ENCODE measurements around the gene SAE1.

The SAE1 gene

DNA sequence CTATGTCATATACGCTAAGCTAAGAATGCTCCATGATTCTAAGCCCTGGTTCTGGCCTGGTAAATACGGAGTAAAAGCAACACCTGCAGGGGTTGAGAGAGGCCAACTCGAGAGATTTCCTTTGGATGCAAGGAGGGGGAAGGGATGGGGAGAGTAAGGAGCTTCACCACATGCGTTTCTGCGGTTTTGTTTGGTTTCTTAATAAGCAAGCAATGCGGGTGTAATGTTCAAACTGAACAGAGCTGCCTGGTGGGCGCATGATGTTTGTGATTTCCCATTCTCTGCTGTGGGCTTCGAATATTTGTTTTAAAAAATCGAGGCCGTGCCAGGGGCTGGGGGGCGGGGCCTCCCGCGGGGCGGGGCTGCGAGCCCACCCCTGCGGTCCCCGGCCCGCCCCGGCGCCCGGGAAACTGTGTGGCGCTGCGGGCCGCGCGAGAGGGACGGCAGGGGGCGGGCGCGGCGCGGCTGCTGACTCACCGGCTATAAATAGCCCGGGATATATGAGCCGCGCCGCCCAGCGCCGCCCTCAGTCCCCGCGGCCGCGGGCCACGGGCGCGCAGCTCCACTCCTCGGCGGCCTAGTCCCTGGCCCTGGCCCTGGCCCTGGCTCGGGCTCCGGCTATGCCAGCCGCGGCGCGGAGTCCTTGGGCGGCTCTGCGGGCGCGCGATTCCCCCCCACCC is 95.3 kb downstream of the SAE1 start:
- DNase-seq = peak; percentile 88

DNA sequence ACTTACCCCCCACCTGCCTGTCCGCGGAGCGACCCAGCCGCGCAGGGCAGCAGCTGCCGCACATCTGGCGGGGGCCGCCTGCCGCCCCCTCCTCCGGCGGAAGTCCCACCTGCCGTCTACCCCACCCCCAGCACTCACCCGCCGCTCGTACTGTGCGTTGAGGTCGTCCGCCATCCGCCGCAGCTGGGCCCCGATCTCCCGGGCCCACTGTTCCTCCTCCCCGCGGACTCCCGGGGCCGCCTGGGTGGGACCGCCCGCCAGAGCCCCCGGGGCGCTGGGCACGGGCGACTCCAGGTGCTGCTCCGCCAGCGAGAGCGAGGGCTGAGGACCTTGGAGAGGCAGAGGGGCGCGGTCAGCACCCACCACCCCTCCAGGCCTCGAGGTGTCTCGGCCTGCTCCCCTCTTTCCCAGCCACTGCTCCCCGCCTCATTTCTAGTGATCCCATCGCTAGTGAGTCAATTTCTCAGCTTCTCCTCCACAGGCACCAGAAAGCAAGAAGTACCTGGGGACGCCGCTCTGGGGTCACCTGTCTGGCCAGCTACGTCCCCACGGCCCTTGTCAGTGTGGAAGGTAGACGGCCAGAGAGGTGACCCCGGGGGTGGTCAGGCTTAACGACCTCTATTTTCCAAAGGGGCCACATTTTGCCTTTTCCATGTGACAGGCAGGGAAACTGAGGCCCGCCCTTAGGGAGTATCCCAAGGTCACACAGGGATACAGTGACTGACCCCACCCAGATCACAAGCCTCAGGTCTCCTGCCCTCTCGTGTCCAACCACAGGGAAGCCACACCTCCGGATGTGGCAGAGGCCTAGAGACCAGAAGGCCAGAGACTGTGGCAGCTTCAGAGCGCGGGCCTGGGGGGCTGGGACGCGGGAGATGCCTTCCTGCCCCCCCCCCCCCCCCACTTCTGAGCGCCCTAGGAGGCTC is 96.1 kb downstream of the SAE1 start:
- DNase-seq = peak; percentile 65

DNA sequence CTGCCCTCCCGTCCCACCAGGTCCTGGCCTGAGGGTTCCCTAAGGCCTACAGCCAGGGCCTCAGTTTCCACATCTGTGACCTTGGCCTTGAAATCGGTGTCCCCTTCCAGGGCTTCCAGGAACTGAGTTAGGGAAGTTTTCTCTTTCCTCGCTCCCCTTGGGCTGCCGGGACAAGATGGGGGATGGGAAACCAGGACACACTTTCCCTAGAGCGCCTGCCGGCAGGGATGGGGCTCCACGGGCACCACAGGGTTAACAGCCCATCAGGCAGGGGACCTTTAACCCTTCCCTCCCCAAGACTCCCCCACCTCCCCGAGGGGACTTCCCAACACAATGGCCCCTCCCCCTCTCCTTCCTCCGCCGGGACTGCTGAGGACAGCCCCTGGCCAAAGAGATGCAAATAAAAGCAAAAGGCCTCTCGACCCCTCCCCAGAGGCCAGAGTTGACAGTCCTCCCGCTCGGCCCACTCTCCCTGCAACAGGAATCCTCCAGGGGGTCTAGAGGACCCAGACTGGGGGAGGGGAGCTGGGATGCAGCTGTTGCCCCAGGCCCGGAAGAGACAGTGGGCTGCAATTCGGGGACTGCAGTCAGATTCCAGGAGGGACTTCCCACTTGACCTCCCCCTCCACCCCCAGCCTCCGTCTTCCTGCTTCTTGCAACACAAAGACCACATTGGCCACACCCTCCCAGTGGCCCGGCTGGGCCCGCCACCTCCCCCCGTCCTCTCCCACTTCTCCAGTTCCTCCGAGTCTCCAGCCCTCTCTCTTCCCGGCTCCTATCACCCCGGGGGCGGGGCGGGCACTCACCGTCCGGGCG is 96.9 kb downstream of the SAE1 start:
- DNase-seq = peak; percentile 59

DNA sequence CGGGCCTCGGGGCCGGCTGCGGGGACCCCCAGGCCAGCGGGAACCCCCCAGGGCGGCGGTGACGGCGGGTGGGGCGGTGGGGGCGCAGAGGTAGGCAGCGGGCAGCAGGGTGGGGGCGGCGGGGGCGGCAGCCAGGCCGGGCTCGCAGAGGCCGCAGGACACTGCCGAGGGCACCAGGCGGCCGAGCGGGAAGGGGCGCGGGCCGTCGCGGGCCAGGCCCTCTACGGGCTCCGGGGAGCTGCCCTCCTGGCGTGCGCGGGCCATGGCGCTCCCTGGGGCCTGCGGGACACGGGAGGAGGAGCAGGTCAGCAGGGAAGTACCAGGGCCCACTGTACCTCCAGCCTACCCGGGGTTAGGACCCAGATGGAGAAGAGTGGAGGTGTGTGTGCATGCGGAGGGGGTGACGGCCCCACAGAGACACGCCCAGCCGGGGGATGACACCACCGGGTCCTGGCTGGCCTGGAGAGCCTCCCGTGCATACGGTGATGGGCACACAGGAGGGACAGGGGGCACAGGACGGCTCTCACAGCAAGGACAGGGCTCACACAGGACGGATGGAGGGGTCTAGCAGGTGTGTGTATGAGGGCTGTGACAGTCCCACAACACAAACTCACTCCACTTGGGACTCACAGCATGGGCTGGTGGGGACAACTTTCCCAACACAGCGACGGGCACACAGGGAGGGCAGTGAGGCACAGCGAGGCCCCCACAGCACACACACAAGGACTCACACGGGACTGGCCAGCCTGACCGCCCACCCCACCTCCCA is 97.7 kb downstream of the SAE1 start:
- no peak for DNase-seq

DNA sequence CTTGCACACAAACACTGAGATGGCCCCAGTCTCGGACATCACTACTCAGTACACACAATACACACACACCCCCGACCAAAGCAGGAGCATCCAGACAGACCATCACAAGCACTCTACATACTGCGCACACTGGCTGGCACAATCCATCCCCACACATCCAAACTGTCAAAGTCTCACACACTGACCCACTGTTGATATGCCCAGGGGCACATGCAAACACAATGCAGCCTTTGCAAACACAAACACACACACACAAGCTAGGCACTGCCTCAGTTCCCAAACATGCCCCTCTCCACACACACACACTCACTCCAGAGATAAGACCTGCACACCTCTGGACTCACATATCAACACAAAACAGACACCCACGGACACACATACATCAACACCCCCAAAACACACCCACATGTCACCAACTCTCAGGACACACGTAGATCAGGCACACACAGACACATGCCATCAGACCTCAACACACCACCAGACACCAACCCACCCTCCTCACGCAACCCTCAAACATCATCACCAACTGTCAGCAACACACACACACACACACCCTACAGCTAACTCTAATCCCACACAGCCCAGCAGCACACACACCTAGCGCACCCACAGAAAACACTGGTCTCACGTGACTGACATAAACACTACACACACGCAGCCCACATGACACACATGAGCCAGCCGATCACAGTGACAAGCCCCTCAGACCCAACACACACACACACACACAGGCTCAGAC is 98.5 kb downstream of the SAE1 start:
- no peak for DNase-seq

DNA sequence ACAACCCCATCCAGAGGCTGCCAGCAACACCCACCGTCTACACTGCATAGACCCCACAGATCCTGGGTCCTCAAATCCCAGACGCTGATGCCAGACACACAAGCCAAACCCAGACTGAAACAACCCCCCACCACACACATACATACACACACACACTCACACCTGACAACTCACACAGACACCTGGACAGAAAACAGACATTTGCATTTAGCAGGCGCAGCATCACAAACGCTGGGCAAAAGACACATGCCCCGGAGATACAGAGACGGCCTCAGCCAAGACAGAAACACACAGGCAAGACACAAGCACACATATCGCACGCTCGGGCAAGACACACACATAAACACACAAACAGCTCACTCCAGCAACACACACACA is 99.0 kb downstream of the SAE1 start:
- DNase-seq = no peak

DNA sequence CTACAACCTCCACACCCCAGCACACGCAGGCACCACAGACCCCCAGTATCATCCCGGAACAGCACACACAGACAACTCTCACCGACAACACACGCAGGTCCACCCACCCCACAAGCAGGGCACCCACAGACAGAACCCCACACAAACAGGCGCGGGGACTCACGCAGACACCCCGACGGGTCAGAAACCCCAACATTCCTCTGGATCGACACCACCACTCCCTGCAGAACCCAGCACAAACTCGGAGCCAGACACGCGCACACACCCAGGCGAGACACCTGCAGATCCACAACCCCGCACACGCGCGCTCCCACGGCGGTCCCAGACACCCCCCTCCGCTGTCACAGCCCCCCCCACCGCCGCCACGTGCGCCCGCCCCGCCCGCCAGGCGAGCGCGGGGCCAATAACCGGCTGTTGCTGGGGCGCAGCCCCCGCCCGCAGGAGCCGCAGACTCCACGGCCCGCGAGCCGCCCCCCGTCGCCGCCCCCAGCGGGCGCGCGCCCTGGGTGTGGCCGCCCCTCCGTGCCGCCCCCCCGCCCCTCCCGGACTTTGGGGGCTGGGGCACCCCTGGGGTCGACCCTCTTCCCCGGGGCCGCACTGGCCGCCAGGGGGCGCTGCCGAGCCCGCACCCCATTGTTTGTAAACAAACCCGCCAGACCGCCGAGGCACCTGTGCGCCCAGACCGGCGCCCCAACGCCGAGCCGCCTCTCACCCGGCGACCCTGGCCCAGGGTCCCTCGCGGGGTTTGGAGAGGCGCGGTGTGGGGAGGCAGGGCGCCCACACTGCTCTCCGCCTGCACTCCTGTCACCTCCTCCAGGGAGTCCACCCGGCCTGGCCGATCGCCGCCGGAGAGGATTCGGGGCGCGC is 99.7 kb downstream of the SAE1 start:
- DNase-seq = no peak

DNA sequence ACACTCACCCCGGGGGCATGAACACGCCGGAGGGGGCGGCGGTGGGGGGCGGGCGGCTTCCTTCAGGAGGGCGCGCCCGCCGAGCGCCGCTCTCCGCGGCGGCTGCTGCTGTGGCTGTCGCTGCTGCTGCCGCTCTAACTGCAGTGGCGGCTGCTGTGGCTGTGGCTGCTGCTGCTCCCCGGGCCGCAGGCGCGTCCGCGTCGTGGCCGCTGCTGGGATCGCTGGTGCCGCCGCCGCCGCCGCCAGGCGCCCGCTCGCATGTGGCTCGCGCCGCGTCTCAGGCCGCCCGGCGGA is 100.2 kb downstream of the SAE1 start, which contains the start of gene BBC3:
TSS of gene BBC3 (minus strand) at position 279 of the 294 bp plus-strand sequence. CDS start 2,768 bp downstream, outside the sequence.
- no peak for DNase-seq

DNA sequence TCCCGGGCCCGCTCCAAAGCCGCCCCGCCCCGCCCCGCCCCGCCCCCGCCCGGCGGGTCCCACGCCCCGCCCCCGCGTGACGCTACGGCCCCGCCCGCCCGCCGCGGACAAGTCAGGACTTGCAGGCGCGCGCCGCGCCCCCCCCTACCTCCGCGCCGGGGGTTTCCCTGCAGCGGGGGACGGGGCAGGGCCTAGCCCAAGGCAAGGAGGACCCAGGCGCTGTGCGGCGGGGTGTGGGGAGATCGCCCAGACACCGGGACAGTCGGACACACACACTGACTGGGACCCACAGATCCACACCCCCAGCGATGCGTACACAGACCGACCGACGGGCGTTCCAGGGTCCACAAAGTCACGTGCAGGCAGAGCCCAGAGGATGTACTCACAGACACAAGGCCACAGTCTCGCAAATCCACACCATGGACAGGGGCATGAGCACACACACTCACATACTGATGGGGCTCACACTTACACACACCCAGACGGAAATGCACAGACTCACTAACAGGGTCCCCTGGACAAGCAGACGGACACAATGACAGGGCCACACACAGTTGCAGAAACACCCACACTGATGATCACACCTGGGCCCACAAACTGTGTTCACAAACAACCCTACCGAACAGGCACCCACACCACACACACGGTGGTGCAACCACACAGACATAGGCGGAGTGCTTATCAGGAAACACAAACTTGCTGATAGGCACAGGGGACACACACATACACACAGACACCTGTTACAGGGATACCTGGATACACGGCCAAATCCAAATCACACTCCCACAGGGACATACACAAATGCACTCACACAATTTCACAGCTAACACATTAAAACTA is 100.8 kb downstream of the SAE1 start:
- peak; percentile 20 for DNase-seq

DNA sequence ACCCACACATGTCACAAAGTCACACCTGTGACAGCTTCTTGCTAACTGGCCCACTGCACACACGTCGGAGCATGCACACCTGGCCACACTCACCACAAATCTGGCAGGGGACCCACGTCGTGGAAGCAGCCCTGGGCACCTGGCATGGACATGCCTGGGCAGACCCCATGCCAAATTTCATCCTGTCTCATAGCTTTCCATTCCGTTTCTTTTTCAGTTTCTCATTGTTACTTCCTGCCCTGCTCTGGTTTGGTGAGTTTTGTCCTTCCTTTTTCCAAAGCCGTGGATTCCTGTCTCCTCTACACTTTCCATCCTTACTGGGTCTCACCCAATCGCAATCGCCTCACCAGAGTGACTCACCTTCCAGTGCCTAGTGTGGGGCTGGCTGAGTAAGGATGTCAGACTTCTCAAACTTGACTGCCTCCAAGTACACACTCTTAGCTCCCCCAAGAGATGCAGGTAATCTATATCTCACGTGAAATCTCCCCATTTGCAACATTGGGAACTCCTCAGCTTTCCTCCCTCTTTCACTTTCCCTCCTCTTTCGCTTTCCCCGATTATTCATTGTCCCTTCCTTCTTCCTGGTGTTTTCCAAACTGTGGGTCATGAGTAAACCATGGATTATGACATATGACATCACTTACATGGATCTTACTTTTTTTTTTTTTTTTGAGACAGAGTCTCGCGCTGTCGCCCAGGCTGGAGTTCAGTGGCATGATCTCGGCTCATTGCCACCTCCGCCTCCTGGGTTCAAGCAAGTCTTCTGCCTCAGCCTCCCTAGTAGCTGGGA is 102.0 kb downstream of the SAE1 start:
- no peak for DNase-seq

DNA sequence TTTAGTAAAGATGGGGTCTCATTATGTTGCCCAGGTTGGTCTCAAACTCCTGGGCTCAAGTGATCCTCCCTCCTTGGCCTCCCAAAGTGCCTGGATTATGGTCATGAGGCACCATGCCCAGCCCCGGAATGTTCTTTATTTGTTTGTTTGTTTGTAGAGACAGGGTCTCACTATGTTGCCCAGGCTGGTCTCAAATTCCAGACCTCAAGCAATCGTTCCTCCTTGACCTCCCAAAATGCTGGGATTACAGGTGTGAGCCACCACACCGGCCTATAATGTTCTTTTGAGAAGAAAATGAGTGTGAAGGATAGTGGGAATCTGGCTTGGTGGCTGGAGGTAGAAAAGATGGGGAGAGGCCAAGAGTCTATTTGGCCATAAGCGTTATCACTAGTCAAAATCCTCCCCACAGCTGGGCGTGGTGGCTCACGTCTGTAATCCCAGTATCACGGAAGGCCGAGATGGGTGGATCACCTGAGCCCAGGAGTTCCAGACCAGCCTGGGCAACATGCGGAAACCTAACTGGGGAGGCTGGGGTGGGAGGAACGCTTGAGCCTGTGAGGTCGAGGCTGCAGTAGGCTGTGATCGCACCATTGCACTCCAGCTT is 105.5 kb downstream of the SAE1 start:
- DNase-seq = no peak

DNA sequence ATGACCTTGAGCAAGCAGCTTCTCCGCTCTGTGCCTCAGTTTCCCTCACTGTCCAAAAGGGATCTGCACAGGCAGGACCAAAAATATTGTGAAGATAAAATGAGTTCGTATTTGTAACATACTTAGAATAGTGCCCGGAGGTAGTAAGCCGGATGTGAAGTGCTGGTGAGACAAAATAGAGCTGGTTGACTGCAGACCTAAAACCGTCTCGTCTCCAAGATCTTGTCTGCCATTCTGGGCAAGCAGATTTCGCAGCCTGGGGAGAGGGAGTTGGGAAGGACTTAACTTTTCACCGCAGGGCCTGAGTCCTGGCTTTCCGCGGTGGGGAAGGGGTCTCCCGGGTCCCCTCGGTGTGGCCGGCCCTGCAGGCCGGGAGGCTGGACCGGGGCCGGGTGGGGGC is 108.5 kb downstream of the SAE1 start:
- no peak for DNase-seq

DNA sequence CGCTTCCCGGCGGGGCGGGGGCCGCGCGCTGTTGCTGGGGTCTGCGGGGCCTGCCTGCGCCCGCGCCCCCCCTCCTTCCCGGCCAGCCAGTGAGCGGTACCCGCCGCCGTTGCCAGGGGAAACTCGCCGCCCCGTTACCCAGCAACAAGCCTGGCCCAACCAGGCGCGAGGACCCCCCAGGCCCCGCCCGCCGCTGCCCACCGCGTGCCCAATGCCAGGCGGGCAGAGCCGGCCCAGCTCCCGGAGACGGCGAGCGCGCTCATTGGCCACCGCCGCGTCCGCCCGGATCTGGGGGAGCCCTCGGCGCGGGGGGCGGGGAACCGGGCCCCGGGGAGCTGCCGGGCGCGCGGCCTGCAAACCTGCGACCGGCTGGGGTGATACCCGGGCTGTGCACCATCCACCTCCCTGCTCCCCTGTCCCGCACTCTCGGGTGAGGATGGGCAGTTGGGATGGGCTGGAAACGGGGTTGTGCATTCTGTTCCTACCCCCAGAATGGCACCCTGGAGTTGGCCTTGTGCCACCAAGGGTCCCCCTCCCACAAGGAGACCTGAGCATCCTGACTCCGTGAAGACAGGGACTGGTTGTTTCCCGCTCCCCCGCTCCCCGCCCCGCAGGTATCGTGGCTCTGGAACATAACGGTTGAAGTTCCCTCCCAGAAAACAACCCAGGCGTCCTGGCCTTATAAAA is 109.1 kb downstream of the SAE1 start:
- DNase-seq = no peak

DNA sequence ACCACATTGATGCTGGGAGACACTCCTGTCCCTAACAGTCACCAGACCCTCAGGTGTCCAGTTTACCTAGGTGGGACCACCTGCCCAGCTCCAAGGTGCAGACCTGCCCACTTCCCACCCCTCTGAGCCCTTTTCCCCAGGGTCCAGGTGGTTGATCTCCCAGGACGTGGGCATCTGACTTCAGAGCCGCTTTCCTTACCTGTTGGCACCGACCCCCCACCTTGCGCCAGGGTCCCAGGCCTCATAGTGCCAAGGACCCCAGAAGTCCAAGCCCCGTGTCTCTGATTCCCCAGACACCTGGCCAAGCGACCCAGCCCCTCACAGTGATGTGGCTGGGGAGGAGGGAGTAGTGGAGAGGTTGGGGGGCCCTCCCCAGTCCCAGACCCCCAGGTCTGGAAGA is 109.9 kb downstream of the SAE1 start:
- DNase-seq = no peak

DNA sequence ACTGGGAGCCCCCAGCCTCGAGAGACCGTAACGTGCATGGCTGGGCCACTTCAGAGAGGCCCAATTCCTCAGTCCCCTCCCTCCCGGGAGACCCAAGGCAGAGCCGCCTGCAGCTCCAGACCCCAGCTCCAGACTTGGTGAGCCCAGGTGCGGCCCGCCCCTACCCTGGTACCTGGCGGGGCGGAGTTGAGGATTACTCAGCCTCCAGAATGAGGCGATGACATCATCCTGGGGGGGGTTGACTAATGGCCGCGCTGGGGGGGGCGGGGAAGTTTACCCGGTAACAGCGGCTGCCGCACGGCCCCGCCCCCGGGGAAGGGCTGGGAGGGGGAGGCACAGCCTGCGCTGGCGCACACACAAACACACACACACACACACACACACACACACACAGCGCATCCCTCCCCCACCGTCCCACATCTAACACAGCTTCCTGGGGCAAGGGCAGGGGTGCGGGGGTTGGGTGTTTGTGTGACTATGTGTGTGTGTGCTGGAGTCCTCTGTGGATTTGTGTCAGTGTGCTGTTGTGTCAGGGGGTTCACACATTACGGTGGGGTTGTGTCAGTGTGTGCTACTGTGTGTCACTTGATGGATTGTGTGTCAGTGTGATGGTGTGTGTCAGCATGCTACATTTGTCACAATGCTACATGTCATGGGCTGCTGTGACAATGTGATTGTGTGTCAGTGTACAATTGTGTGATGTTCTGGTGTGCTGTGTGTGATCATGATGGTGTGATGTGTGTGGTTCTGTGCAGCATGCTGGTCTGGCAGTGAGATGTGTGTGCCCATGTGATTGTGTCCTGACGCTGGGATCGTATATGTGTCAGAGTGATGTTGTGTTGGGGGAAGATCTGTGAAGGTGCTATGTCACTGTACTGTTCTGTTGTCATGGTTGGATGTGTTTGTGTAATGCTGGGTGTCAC is 110.6 kb downstream of the SAE1 start:
- peak; percentile 96 for DNase-seq

DNA sequence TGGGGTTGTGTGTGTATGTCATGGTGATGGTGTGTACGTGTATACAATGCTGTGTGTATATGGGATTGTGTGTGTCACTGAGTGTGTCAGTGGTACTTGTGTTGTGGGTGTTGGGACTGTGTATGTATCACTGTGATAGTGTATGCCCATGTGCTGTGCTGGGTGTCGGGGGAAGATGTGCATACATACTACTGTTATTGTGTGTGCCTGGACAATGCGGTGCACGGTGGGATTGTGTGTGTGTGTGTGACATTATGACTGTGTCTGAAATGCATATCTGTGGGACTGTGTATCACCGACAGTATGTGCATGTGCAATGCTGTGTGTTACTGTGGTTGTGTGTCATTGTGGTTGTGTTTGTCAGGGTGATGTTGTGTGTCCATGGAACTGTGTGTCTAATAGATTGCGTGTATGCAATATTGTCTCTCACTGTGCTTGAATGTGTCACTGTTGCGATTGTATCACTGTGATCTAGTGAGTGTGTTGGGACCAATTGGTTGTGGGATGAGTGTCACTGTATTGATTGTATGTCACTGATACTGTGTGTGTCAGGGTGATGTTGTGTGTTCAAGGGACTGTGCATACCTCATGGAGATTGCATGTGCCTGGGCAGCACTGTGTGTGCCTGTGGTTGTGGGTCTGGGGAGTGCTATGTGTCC is 111.4 kb downstream of the SAE1 start:
- DNase-seq = no peak

Data from NCI-H2029 (cell line).